ENCODE measurements around the gene NCAN. TPM values are rescaled to one million over a fixed set of nuclear protein-coding genes. Genes with fewer than 3 reads are reported as not detected.

The NCAN gene
- total and polyA plus RNA-seq, 8 donors: 0.04 to 0.13 (median 0.06) TPM; not detected in 3

DNA sequence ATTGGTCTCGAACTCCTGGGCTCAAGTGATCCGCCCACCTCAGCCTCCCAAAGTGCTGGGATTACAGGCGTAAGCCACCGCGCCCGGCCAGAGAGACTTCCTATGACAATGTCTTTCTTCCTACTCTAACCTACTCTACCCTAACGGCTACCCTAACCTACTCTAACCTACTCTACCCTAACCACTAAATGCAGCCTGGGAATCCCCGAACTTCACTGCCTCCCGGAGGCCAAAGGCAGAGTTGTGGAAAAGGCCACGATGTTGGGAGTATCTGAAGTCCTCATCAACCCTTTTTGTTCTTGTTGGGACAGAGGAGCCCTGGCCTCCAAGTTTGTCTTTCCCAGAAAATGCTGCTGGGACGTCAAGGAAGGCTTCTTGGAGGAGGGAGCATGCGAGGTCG is 7.6 kb upstream of the NCAN start:
- 73 to 78% methylated on average over 13 of the region's 13 CpGs for WGBS, 2 donors
- FAIRE-seq (no peak), ATAC-seq (no peak), DNase-seq (no peak)
- Histone ChIP-seq H3K36me3 (no peaks in the 10 kb centered on the region), H3K9me3 (no peaks in the 10 kb centered on the region), H3K27ac (no peak overlapping the region), H3K4me1 (peaks cover 0 to 7% (median 5%) of the 10 kb centered on the region in 3 donors), H3K4me3 (no peak overlapping the region), H3K27me3 (no peaks in the 10 kb centered on the region)
- TF ChIP-seq, protein P1, sequence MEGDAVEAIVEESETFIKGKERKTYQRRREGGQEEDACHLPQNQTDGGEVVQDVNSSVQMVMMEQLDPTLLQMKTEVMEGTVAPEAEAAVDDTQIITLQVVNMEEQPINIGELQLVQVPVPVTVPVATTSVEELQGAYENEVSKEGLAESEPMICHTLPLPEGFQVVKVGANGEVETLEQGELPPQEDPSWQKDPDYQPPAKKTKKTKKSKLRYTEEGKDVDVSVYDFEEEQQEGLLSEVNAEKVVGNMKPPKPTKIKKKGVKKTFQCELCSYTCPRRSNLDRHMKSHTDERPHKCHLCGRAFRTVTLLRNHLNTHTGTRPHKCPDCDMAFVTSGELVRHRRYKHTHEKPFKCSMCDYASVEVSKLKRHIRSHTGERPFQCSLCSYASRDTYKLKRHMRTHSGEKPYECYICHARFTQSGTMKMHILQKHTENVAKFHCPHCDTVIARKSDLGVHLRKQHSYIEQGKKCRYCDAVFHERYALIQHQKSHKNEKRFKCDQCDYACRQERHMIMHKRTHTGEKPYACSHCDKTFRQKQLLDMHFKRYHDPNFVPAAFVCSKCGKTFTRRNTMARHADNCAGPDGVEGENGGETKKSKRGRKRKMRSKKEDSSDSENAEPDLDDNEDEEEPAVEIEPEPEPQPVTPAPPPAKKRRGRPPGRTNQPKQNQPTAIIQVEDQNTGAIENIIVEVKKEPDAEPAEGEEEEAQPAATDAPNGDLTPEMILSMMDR (IDR thresholded peaks at IDR 0.05): no peak
- intact Hi-C loops (cut with DNase I): no loop called here

DNA sequence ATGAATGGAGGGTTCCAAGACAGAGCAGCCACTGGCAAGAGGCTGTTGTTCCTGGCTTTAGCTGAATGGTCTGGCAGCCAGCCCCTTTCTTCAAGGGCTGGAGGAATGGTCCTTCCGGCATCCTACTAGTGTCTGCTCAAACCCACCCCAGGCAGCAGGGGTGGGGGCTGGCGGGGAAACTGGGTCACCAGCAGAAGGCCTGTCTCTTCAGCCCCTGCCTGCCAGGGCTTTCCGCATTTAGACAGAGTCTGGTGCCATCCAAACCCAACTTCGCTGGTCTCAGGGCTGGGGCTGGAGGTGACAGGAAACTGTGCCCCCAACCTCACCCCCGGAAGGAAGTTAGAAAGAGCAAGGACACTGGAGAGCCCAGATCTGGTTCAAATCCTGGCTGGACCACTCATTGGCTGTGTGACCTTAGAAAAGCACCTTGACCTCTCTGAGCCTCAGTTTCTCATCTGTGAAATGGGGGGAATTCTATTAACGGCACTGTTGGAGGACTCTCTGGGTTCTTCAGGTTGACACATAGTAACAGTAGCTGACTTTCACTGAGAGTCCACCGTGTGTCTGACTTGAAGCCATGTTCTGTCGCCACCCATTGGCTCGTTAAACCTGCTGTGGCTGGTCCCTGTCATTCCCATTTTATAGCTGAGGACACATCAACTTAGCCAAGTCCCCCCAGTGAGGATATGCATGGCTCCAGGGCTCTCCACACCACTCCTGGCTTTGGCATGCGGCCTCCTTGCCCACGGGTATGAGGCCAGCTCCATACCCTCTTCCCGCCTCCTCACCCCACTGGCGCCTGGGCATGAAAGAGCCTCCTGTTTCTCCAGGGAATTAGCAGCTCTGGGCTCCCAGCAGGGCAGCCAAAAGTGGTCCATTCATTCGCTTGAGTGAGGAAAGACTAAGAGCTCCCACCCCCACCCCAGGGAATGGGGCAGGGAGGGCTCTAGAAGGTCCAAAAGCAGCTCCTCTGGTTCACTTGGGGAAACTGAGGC is 6.0 kb upstream of the NCAN start:
- WGBS, 2 donors: 42 to 49% methylated on average over 14 of the region's 14 CpGs
- ATAC-seq (no peak), FAIRE-seq (no peak), DNase-seq (no peak)
- no peaks in the 10 kb centered on the region for H3K36me3 ChIP-seq
- H3K4me3 ChIP-seq: no peak overlapping the region
- no peak overlapping the region for H3K27ac ChIP-seq
- intact Hi-C loops (cut with DNase I): no loop called here
- no peaks in the 10 kb centered on the region for H3K9me3 ChIP-seq
- H3K4me1 ChIP-seq: peaks cover 0 to 7% (median 5%) of the 10 kb centered on the region in 3 donors
- TF ChIP-seq, protein P1 (IDR thresholded peaks at IDR 0.05): no peak
- H3K27me3 ChIP-seq: no peaks in the 10 kb centered on the region

DNA sequence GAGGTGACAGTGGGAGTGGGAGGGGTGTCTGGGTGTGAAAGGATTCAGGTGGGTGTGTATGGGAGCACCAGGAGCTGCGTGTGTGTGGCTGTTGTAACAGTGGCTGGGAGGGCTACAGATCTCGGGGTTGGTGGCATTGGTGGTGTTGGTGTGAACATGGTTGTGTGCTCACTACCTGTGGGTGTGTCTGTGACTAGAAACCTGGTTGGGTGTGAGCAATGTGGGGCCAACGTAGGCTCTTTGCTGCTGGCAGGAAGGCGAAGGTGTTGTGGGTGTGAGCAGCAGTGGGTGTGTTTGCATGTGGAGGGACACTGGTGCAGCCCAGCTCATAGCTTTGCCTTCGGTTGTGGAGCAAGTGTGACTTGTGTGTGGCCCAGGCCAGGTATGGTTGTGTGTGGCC is 4.8 kb upstream of the NCAN start:
- no peak for ATAC-seq
- TF ChIP-seq, protein P1 (IDR thresholded peaks at IDR 0.05): no peak
- Histone ChIP-seq H3K4me3 (no peak overlapping the region), H3K4me1 (peaks cover 0 to 7% (median 5%) of the 10 kb centered on the region in 3 donors), H3K27me3 (peaks cover 0 to 9% (median 0%) of the 10 kb centered on the region in 4 donors), H3K36me3 (no peaks in the 10 kb centered on the region), H3K9me3 (no peaks in the 10 kb centered on the region), H3K27ac (no peak overlapping the region)
- intact Hi-C loops (cut with DNase I): no loop called here
- no peak for DNase-seq
- WGBS, 2 donors: 41 to 55% methylated on average over 5 of the region's 5 CpGs
- no peak for FAIRE-seq

DNA sequence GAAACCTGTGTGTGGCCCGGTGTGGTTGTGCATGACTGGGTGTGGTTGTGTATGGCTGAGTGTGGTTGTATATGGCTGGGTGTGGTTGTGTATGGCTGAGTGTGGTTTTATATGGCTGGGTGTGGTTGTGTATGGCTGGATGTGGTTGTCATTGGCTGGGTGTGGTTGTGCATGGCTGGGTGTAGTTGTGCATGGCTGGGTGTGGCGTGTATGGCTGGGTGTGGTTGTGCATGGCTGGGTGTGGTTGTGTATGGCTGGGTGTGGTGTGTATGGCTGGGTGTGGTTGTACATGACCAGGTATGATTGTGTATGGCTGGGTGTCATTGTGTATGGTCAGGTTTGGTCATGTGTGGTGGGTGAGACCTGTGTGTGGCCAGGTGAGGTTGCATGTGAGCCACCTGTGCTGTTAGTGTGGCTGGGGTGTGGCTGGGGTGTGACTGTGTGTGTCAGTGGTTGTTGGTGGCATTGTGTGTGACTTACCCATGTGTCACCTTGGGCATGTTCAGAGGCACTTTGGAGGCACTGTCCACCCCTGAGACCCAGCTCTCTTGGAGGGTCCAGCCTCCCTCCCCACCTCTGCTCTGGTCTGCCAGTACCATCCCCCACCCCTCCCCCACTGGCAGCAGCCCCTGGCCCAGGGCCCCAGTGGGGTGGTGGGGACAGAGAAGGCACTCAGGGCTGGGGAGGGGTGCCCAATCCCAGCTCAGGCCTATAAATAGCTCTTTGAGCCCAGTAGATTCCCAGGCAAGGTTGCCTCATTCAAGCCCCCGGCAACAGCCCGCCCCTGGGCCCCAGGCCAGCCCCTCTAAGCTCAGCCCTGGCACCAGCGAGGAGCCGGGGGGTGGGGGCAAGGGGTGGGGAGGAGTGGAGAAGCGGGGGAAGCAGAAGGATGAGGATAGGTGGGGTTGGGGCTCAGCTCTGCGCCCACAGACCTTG is 3.9 kb upstream of the NCAN start:
- no peaks in the 10 kb centered on the region for H3K9me3 ChIP-seq
- peaks cover 0 to 19% (median 2%) of the 10 kb centered on the region in 4 donors for H3K27me3 ChIP-seq
- DNase-seq (no peak), FAIRE-seq (no peak), ATAC-seq (no peak)
- TF ChIP-seq, protein P1 (IDR thresholded peaks at IDR 0.05): no peak
- no peaks in the 10 kb centered on the region for H3K36me3 ChIP-seq
- H3K4me1 ChIP-seq: no peaks in the 10 kb centered on the region
- intact Hi-C loops (cut with DNase I): no loop called here
- H3K4me3 ChIP-seq: no peak overlapping the region
- H3K27ac ChIP-seq: no peak overlapping the region
- whole genome bisulfite sequencing, 2 donors: 51 to 57% methylated on average over 8 of the region's 8 CpGs

Data from pancreas (tissue), 10 donors.